Smooth muscle cell (in vitro differentiated cells): ENCODE results near the gene HRG. TPM values are rescaled to one million over a fixed set of nuclear protein-coding genes. Genes with fewer than 3 reads are reported as not detected.
"Not testable (repeated sequence)": the region's sequence is repeated elsewhere in the genome, so short reads cannot be mapped to it uniquely, and the experiment has no call there.

Experiments
- DNase-seq: peaks from one replicate; lab custom pipeline; 2025; ENCODE audit not compliant: unreplicated experiment; lab: John Stamatoyannopoulos, UW
- H2AFZ ChIP-seq: fragments of 200-600 bp; sonication (generic); 2 replicates; pipeline ENCODE4 v1.6.0; 2016; ENCODE audit warnings: antibody characterized with exemption, low read depth, mild to moderate bottlenecking
- H3F3A ChIP-seq: fragments of 200-600 bp; sonication (generic); 2 replicates; pipeline ENCODE4 v1.6.0; 2017; ENCODE audit warnings: antibody characterized with exemption, low read depth
- H3K27ac ChIP-seq: fragments of 200-600 bp; sonication (generic); 2 replicates; pipeline ENCODE4 v1.5.1; 2016; ENCODE audit warnings: low read depth, mild to moderate bottlenecking
- H3K27me3 ChIP-seq: fragments of 200-600 bp; sonication (generic); 2 replicates; pipeline ENCODE4 v1.6.1; 2016; ENCODE audit warnings: low read depth, mild to moderate bottlenecking
- H3K36me3 ChIP-seq: fragments of 200-600 bp; sonication (generic); 2 replicates; pipeline ENCODE4 v1.5.1; 2016; ENCODE audit warnings: low read depth
- H3K4me1 ChIP-seq: fragments of 200-600 bp; sonication (generic); 2 replicates; pipeline ENCODE4 v1.5.1; 2016; ENCODE audit warnings: low read depth
- H3K4me2 ChIP-seq: fragments of 200-600 bp; sonication (generic); 2 replicates; pipeline ENCODE4 v1.6.0; 2016; ENCODE audit warnings: mild to moderate bottlenecking
- H3K4me3 ChIP-seq: fragments of 200-600 bp; sonication (generic); 2 replicates; pipeline ENCODE4 v1.5.1; 2016; ENCODE audit warnings: mild to moderate bottlenecking
- H3K79me2 ChIP-seq: fragments of 200-600 bp; sonication (generic); 2 replicates; pipeline ENCODE4 v1.6.0; 2016; ENCODE audit warnings: low read depth, mild to moderate bottlenecking
- H3K9ac ChIP-seq: fragments of 200-600 bp; sonication (generic); 2 replicates; pipeline ENCODE4 v1.6.0; 2016; ENCODE audit warnings: low read depth
- H3K9me3 ChIP-seq: fragments of 200-600 bp; sonication (generic); replicated peaks from 2 replicates; pipeline ENCODE4 v1.5.1; 2016; ENCODE audit warnings: low read depth
- H4K20me1 ChIP-seq: fragments of 200-600 bp; sonication (generic); 2 replicates; pipeline ENCODE4 v1.6.0; 2016; ENCODE audit warnings: low read depth
- WGBS: methylation state at CpG from one replicate; pipeline ENCODE4 v1.1.7; 2016; ENCODE audit warnings: low lambda C conversion rate; 5-methylcytosine and 5-hydroxymethylcytosine counted together
- polyA plus RNA-seq: library from polyadenylated mRNA; unstranded; fragments of >200 nt; fragmentation: Nextera tagmentation; extraction: Ambion mirVana; gene quantifications from 2 replicates; pipeline ENCODE4 v1.2.1, GENCODE V29; 2016
- total RNA-seq: library from RNA; depleted of rRNA; stranded (reverse); fragments of >200 nt; gene quantifications from 2 replicates; pipeline ENCODE4 v1.2.3, GENCODE V29; 2014
- TF ChIP-seq, protein P1 (sequence below): fragments of 200-600 bp; sonication (generic); IDR thresholded peaks from 2 replicates; pipeline ENCODE4 v1.5.1; 2017; ENCODE audit warnings: borderline replicate concordance, mild to moderate bottlenecking, antibody characterized with exemption; ENCODE audit not compliant: insufficient read depth, poor library complexity, severe bottlenecking

The HRG gene
- total and polyA plus RNA-seq, 2 experiments from 2014 or later, result not detected

GRCh38 chr3:186687120-186687651 lies 21.4 kb downstream of the HRG start:
- H4K20me1 ChIP-seq, result no peaks in the 10 kb centered on the region
- 94% methylated on average over 12 of the region's 12 CpGs for WGBS
- H3K4me3 ChIP-seq, result no peak overlapping the region
- no peak overlapping the region for H3K4me2 ChIP-seq
- H3K79me2 ChIP-seq, result no peaks in the 10 kb centered on the region
- no peaks in the 10 kb centered on the region for H3K27me3 ChIP-seq
- no peak overlapping the region for H3K9ac ChIP-seq
- TF ChIP-seq, protein P1, sequence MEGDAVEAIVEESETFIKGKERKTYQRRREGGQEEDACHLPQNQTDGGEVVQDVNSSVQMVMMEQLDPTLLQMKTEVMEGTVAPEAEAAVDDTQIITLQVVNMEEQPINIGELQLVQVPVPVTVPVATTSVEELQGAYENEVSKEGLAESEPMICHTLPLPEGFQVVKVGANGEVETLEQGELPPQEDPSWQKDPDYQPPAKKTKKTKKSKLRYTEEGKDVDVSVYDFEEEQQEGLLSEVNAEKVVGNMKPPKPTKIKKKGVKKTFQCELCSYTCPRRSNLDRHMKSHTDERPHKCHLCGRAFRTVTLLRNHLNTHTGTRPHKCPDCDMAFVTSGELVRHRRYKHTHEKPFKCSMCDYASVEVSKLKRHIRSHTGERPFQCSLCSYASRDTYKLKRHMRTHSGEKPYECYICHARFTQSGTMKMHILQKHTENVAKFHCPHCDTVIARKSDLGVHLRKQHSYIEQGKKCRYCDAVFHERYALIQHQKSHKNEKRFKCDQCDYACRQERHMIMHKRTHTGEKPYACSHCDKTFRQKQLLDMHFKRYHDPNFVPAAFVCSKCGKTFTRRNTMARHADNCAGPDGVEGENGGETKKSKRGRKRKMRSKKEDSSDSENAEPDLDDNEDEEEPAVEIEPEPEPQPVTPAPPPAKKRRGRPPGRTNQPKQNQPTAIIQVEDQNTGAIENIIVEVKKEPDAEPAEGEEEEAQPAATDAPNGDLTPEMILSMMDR, result no peak
- no peak overlapping the region for H2AFZ ChIP-seq
- H3K27ac ChIP-seq, result no peak overlapping the region
- no peaks in the 10 kb centered on the region for H3K4me1 ChIP-seq
- DNase-seq, result no peak
- H3K9me3 ChIP-seq, result no peaks in the 10 kb centered on the region
- no peaks in the 10 kb centered on the region for H3K36me3 ChIP-seq
- no peaks in the 10 kb centered on the region for H3F3A ChIP-seq

GRCh38 chr3:186690304-186690703 lies 24.5 kb downstream of the HRG start:
- not testable (repeated sequence) for H3F3A ChIP-seq, H3K4me3 ChIP-seq, H2AFZ ChIP-seq, H3K4me2 ChIP-seq, H3K27ac ChIP-seq, H3K27me3 ChIP-seq, H3K9me3 ChIP-seq, H3K36me3 ChIP-seq, H3K79me2 ChIP-seq, H3K4me1 ChIP-seq, H4K20me1 ChIP-seq, DNase-seq, H3K9ac ChIP-seq
- 91% methylated on average over 1 of the region's 1 CpG for WGBS

DNA sequence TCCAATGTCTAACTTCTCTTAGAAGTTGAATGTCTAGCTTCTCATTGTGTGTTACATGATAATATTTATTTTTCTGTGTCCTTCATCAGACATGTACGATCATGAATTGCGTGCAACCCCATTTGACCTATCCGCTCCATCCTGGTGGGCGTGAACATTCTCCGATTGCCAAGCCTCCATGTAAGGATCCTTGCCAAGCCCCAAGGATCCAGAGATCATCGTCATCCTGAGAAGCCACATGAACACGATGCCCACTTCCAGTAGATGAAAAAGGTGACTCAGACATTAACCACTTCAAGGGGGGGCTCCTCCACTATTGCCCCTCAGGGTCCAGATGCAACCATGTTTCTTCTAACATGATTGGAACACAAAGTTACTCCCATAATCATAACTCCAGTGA lies 25.9 kb downstream of the HRG start:
- H3K4me3 ChIP-seq, result no peak overlapping the region
- no peak overlapping the region for H3K9ac ChIP-seq
- no peak overlapping the region for H3K4me2 ChIP-seq
- WGBS, result 97% methylated on average over 7 of the region's 7 CpGs
- H3K36me3 ChIP-seq, result no peaks in the 10 kb centered on the region
- no peaks in the 10 kb centered on the region for H4K20me1 ChIP-seq
- no peaks in the 10 kb centered on the region for H3K9me3 ChIP-seq
- H3K27me3 ChIP-seq, result peaks cover 2% of the 10 kb centered on the region
- no peaks in the 10 kb centered on the region for H3F3A ChIP-seq
- no peaks in the 10 kb centered on the region for H3K4me1 ChIP-seq
- no peaks in the 10 kb centered on the region for H3K79me2 ChIP-seq
- H2AFZ ChIP-seq, result no peak overlapping the region
- DNase-seq, result no peak
- TF ChIP-seq, protein P1, result no peak
- no peak overlapping the region for H3K27ac ChIP-seq

DNA sequence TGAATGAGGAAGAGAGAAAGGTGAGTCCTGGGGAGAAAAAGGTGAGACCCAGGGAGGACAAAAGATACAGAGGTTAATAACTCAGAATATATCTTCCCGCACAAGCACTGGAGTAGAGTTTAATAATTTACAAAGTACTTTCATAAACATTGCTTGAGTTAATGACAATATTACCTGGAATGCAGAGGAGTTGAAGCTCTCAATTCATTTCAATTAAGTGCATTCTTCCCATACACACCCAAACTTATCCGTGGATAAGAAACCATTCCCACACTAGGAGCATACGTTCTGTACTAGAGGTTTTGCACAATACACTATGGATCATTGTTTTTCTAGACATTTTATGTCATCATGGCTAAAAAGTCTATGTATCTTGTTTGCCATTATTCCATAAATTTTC lies 28.0 kb downstream of the HRG start:
- H3K4me2 ChIP-seq, result no peak overlapping the region
- H4K20me1 ChIP-seq, result no peaks in the 10 kb centered on the region
- no peaks in the 10 kb centered on the region for H3K9me3 ChIP-seq
- peaks cover 2% of the 10 kb centered on the region for H3K27me3 ChIP-seq
- H3F3A ChIP-seq, result no peaks in the 10 kb centered on the region
- WGBS, result 95% methylated on average over 3 of the region's 3 CpGs
- H3K4me3 ChIP-seq, result no peak overlapping the region
- H3K9ac ChIP-seq, result no peak overlapping the region
- no peaks in the 10 kb centered on the region for H3K4me1 ChIP-seq
- no peak overlapping the region for H2AFZ ChIP-seq
- H3K36me3 ChIP-seq, result no peaks in the 10 kb centered on the region
- H3K27ac ChIP-seq, result no peak overlapping the region
- no peak for DNase-seq
- no peaks in the 10 kb centered on the region for H3K79me2 ChIP-seq
- TF ChIP-seq, protein P1, result no peak
